ENCODE results near the gene HEY2. TPM values are rescaled to one million over a fixed set of nuclear protein-coding genes. Genes with fewer than 3 reads are reported as not detected.
"Not testable (repeated sequence)": the region's sequence is repeated elsewhere in the genome, so short reads cannot be mapped to it uniquely, and the experiment has no call there.

Gene HEY2
- polyA plus RNA-seq, 1 donor (not counting 4 experiments of a cell fraction or from before 2014, with no cell fraction given) = not detected

GRCh38 chr6:125802943-125803377 is 53.5 kb downstream of the HEY2 start:
- H3K4me1 ChIP-seq (ENCODE audit: control insufficient read depth, extremely low read depth, insufficient read depth, low read length) = peaks cover 9% of the 10 kb centered on the region
- FAIRE-seq (no peak), DNase-seq (ENCODE audit: low read depth, low spot score) (no peak)
- no peaks in the 10 kb centered on the region for H3K79me2 ChIP-seq (ENCODE audit: control insufficient read depth, insufficient read depth, low read length)
- no peak overlapping the region for H3K4me3 ChIP-seq (ENCODE audit: control insufficient read depth in 2 of 3, extremely low read depth in 1 of 3, insufficient read depth in 2 of 3, low read depth in 1 of 3, low read length in 3 of 3)
- H3K9ac ChIP-seq (ENCODE audit: control insufficient read depth, extremely low read depth, insufficient read depth, low read length) = no peak overlapping the region
- H3K27me3 ChIP-seq (ENCODE audit: control insufficient read depth, extremely low read depth, insufficient read depth, low read length) = no peaks in the 10 kb centered on the region
- no peak overlapping the region for H3K27ac ChIP-seq (ENCODE audit: control insufficient read depth, insufficient read depth, low read length)
- H3K36me3 ChIP-seq (ENCODE audit: control insufficient read depth in 2 of 2, extremely low read depth in 1 of 2, insufficient read depth in 2 of 2, low read length in 2 of 2) = no peaks in the 10 kb centered on the region
- dilution Hi-C loops (cut with MboI; ENCODE audit: extremely low pct_ligation_motif_present, low sequenced_read_pairs) = no loop called here
- TF ChIP-seq CTCF (optimal IDR thresholded peaks at IDR 0.05 in 1 of 3, IDR thresholded peaks at IDR 0.05 in 1 of 3, conservative IDR thresholded peaks at IDR 0.05 in 1 of 3; ENCODE audit: extremely low read depth in 1 of 3, insufficient read depth in 2 of 3, low read length in 3 of 3) (no peak), EZH2 (IDR thresholded peaks at IDR 0.05; ENCODE audit: low read length) (no peak)
- no peaks in the 10 kb centered on the region for H4K20me1 ChIP-seq (ENCODE audit: control insufficient read depth, extremely low read depth, insufficient read depth, low read length)
- no peak overlapping the region for H3K4me2 ChIP-seq (ENCODE audit: control insufficient read depth, extremely low read depth, insufficient read depth, low read depth, low read length)
- H2AFZ ChIP-seq (ENCODE audit: control insufficient read depth, low read length) = no peak overlapping the region
- no peaks in the 10 kb centered on the region for H3K9me3 ChIP-seq (ENCODE audit: control insufficient read depth, low read depth, low read length)
- no peaks in the 10 kb centered on the region for H3K9me1 ChIP-seq (ENCODE audit: control insufficient read depth, extremely low read depth, insufficient read depth, low read length)

- TF ChIP-seq EZH2 (IDR thresholded peaks at IDR 0.05; ENCODE audit: low read length) = no peak
- no peak for TF ChIP-seq CTCF (optimal IDR thresholded peaks at IDR 0.05 in 1 of 3, IDR thresholded peaks at IDR 0.05 in 1 of 3, conservative IDR thresholded peaks at IDR 0.05 in 1 of 3; ENCODE audit: extremely low read depth in 1 of 3, insufficient read depth in 2 of 3, low read length in 3 of 3)
- Histone ChIP-seq H3K79me2 (ENCODE audit: control insufficient read depth, insufficient read depth, low read length) (no peaks in the 10 kb centered on the region), H3K9ac (ENCODE audit: control insufficient read depth, extremely low read depth, insufficient read depth, low read length) (no peak overlapping the region), H2AFZ (ENCODE audit: control insufficient read depth, low read length) (no peak overlapping the region), H4K20me1 (ENCODE audit: control insufficient read depth, extremely low read depth, insufficient read depth, low read length) (no peaks in the 10 kb centered on the region), H3K4me3 (ENCODE audit: control insufficient read depth in 2 of 3, extremely low read depth in 1 of 3, insufficient read depth in 2 of 3, low read depth in 1 of 3, low read length in 3 of 3) (no peak overlapping the region), H3K9me1 (ENCODE audit: control insufficient read depth, extremely low read depth, insufficient read depth, low read length) (no peaks in the 10 kb centered on the region), H3K27ac (ENCODE audit: control insufficient read depth, insufficient read depth, low read length) (no peak overlapping the region), H3K9me3 (ENCODE audit: control insufficient read depth, low read depth, low read length) (no peaks in the 10 kb centered on the region), H3K27me3 (ENCODE audit: control insufficient read depth, extremely low read depth, insufficient read depth, low read length) (no peaks in the 10 kb centered on the region), H3K36me3 (ENCODE audit: control insufficient read depth in 2 of 2, extremely low read depth in 1 of 2, insufficient read depth in 2 of 2, low read length in 2 of 2) (no peaks in the 10 kb centered on the region), H3K4me2 (ENCODE audit: control insufficient read depth, extremely low read depth, insufficient read depth, low read depth, low read length) (no peak overlapping the region), H3K4me1 (ENCODE audit: control insufficient read depth, extremely low read depth, insufficient read depth, low read length) (no peaks in the 10 kb centered on the region)
- FAIRE-seq = no peak
- dilution Hi-C loops (cut with MboI; ENCODE audit: extremely low pct_ligation_motif_present, low sequenced_read_pairs) = no loop called here
- no peak for DNase-seq (ENCODE audit: low read depth, low spot score)
Measured at GRCh38 chr6:125804264-125804663, 54.8 kb downstream of the HEY2 start.

- not testable (repeated sequence) for FAIRE-seq; H3K4me2 ChIP-seq (ENCODE audit: control insufficient read depth, extremely low read depth, insufficient read depth, low read depth, low read length); H3K9me1 ChIP-seq (ENCODE audit: control insufficient read depth, extremely low read depth, insufficient read depth, low read length)
Measured at GRCh38 chr6:125804866-125805425, 55.5 kb downstream of the HEY2 start.

More at GRCh38 chr6:125804866-125805425, 55.5 kb downstream of the HEY2 start:
- H3K9me3 ChIP-seq (ENCODE audit: control insufficient read depth, low read depth, low read length); H3K79me2 ChIP-seq (ENCODE audit: control insufficient read depth, insufficient read depth, low read length); dilution Hi-C loops (cut with MboI; ENCODE audit: extremely low pct_ligation_motif_present, low sequenced_read_pairs); H3K4me3 ChIP-seq (ENCODE audit: control insufficient read depth in 2 of 3, extremely low read depth in 1 of 3, insufficient read depth in 2 of 3, low read depth in 1 of 3, low read length in 3 of 3); H4K20me1 ChIP-seq (ENCODE audit: control insufficient read depth, extremely low read depth, insufficient read depth, low read length); H3K27me3 ChIP-seq (ENCODE audit: control insufficient read depth, extremely low read depth, insufficient read depth, low read length); H3K9ac ChIP-seq (ENCODE audit: control insufficient read depth, extremely low read depth, insufficient read depth, low read length); H3K27ac ChIP-seq (ENCODE audit: control insufficient read depth, insufficient read depth, low read length); H3K36me3 ChIP-seq (ENCODE audit: control insufficient read depth in 2 of 2, extremely low read depth in 1 of 2, insufficient read depth in 2 of 2, low read length in 2 of 2); H2AFZ ChIP-seq (ENCODE audit: control insufficient read depth, low read length); H3K4me1 ChIP-seq (ENCODE audit: control insufficient read depth, extremely low read depth, insufficient read depth, low read length); DNase-seq (ENCODE audit: low read depth, low spot score): not testable (repeated sequence)
